ENCODE results near the gene FBRSL1.

The FBRSL1 gene

DNA sequence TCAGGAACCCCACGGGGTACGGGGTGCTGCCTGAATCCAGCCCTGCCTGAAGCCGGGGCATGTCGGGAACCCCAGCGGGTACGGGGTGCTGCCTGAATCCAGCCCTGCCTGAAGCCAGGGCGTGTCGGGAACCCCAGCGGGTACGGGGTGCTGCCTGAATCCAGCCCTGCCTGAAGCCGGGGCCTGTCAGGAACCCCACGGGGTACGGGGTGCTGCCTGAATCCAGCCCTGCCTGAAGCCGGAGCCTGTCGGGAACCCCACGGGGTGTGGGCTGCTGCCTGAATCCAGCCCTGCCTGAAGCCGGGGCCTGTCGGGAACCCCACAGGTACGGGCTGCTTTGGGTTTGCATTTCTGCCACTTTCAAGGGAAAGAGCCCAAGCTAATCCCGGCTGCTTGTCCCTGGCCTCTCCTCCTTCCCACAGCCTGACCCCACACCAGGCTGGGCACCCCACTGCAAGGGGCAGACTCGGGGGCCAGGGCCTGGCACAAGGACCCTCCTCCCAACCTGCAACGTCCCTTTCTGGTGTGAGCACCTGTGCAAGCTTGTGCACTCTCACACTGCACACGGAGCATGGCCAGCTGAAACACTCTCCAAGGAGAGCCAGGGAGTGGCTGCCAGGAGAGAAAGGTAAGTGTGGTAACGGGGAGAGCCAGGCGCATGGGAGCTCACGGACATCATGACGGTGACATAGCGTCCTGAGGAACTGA is 5.6 kb upstream of the FBRSL1 start:
- DNase-seq (ENCODE audit: low read depth in 2 of 2), result no peak

- no peak for DNase-seq (ENCODE audit: low read depth in 2 of 2)
Observed at GRCh38 chr12:132484891-132485441, 5.0 kb upstream of the FBRSL1 start.

DNA sequence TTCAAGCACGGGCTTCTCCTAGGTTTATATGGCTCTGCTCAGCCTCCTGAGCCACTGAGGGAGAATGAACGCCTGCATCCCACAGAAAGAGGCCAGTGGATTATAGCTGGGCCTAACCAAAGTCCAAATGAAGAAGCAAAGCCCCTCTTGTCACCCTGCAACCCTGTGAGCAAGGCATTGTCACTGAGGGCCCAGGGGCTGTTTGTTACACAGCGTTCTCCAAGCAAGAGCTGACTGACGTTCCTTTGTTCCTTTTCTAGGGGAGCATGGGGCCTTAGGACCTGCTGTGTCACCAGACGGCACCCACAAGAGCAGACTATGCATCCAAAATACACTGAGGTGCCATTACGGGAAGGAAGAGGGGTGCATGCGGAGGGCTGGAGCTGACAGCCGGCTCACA is 4.3 kb upstream of the FBRSL1 start:
- DNase-seq (ENCODE audit: low read depth in 2 of 2), result no peak

GRCh38 chr12:132486168-132486567 is 3.8 kb upstream of the FBRSL1 start:
- no peak for DNase-seq (ENCODE audit: low read depth in 2 of 2)

DNA sequence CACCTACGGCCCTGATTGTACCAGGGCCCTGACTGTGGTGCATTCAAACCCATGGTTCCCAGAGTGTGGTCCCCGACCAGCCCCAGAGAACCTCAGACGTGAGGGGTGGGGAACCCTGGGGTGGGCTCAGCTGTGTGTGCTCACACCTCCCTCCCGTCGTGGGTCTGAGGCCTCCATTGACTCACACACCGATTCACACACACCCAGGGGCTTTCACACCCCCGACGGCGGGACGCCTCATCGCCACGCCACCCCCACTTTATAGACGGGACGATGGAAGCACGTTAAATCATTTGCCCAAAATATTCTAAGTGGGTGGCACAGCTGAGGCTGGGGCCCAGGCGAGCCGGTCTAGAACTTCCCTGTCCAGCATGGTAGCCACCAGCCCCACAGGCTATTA is 3.4 kb upstream of the FBRSL1 start:
- no peak for DNase-seq (ENCODE audit: low read depth in 2 of 2)

DNA sequence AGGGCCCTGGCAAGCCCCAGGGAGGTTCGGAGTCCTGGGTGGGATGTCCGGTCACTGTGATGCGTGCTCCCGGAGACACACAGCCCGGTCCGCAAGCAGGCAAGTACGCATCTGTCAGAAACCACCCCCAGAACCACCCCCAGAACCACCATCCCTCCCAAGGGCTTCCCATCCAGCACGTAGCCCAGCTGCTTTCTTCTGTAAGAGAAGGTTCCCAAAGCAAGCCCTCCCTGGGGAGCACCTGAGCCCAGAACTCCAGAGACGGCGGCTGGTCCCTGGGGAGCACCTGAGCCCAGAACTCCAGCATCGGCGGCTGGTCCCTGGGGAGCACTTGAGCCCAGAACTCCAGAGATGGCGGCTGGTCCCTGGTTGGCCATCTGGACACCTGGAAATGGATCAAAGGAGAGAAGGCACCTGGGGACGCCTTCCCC is 2.6 kb upstream of the FBRSL1 start:
- DNase-seq (ENCODE audit: low read depth in 2 of 2), result no peak

DNA sequence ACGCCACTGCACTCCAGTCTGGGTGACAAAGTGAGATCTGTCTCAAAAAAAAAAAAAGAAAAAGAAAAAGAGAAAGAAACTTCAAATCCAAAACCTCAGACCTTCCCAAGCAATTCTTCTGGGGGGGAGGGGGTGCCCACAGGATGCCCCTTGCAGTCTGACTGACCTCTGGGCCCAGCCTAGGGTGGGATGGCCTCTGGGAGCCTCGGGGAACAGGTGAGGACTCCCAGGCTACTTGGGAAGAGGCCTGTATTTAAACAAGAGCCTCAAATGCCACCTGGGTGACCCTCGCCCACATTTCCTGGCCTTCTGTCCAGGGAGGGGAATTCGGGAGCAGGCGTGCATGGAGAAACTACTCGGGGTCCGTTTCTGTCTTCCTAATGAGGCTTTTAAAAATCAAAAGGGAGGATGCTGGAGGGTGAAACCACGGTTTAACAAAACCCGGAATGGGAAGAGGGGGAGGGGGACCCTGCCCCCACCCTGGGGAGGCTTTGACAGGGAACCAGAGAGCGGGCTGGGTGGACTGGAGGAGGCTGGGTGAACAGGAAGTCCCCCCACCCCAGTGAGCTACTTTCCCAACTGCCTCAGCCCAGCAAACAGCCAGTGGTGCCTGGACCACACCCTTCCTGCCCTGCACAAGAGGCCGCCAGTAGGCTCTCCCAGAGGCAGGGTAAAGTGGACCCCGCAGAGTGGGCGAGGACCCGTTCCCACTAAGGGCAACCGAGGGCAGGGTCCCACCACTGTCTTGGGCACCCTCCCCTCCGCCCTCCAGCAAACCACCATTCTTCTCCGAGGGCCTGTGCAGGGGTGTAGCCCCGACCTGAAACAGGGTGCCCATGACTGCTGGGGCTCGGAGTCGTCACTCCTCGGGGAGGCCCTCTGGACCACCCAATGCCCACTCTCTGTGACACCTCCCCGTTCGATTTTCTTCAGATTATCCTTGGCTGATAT is 1.5 kb upstream of the FBRSL1 start:
- DNase-seq (ENCODE audit: low read depth in 2 of 2), result no peak

- no peak for DNase-seq (ENCODE audit: low read depth in 2 of 2)
Observed at GRCh38 chr12:132489078-132489601, 811 bp upstream of the FBRSL1 start.

- no peak for DNase-seq (ENCODE audit: low read depth in 2 of 2)
Observed at GRCh38 chr12:132490422-132491137, 629 bp downstream of the FBRSL1 start.

DNA sequence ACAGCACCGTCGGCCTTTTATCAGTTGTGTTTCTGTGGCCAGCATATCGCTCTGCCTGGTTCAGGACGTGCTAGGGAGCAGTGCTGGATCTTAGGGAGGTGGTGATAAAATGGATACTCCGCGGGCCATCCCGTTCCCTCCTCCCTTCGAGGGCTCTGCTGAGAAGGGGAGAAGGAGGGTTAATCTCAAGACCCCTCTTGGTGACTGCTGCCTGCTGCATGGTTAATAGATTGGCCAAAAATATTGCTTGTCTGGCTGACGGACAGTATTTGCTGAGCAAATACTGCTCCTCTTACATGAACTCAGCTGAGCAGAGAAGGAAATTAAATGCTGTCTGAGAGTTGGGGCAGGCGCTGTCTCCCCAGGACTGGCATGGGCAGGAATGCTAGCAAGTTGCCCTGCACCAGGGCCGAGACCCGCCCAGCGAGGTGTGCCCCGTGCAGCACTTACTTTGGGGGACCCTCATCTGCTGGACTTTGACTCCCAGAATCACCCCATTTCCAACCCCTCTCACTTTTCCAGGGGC is 1.2 kb downstream of the FBRSL1 start:
- DNase-seq (ENCODE audit: low read depth in 2 of 2), result no peak

GRCh38 chr12:132491761-132492378 is 1.9 kb downstream of the FBRSL1 start:
- no peak for DNase-seq (ENCODE audit: low read depth in 2 of 2)

GRCh38 chr12:132492522-132492921 is 2.6 kb downstream of the FBRSL1 start:
- DNase-seq (ENCODE audit: low read depth in 2 of 2), result no peak

DNA sequence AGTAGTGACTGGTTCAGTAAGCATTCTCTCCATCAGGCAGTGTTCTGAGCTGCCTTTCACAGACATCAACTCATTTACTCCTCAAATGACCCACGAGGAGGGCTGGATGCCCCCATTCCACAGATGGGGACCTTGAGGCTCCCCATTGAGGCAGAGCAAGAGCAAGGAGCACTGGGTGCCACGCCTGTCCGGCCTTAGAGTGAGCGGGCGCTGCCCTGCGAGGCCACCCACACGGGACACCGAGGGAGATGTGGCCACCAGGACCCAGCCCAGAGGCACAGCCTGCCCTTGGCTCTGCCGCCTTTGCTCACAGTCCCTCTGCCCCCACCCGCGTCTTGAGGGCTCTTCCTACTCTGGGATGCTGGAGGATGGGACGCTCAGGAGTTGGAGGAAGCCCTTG is 3.0 kb downstream of the FBRSL1 start:
- DNase-seq (ENCODE audit: low read depth in 2 of 2), result no peak

- no peak for DNase-seq (ENCODE audit: low read depth in 2 of 2)
Observed at GRCh38 chr12:132493482-132494178, 3.7 kb downstream of the FBRSL1 start.

GRCh38 chr12:132494294-132495164 is 4.6 kb downstream of the FBRSL1 start:
- DNase-seq (ENCODE audit: low read depth in 2 of 2), result no peak

GRCh38 chr12:132495165-132495544 is 5.2 kb downstream of the FBRSL1 start:
- DNase-seq (ENCODE audit: low read depth in 2 of 2), result no peak

GRCh38 chr12:132495629-132496357 is 5.8 kb downstream of the FBRSL1 start:
- DNase-seq (ENCODE audit: low read depth in 2 of 2), result no peak

GRCh38 chr12:132496358-132496669 is 6.4 kb downstream of the FBRSL1 start:
- DNase-seq (ENCODE audit: low read depth in 2 of 2), result no peak

DNA sequence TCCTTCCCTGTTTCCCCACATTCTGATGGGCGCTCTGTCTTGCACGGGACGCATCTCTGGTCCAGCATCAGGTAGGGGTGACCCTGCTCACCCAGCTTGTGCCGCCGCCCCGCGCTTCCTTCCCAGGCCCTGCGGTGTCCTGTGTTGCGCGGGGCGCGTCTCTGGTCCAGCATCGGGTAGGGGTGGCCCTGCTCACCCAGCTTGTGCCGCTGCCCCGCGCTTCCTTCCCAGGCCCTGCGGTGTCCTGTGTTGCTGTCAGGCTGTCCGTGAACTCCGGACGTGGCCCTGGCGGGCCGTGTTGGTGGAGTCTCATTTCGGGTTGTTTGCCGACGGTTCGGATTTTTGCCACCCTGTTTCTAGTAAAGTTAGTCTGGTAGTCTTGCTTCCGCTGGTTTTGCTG is 6.8 kb downstream of the FBRSL1 start:
- DNase-seq (ENCODE audit: low read depth in 2 of 2), result no peak

Data from fibroblast of skin of left biceps (primary cell).